ENCODE measurements around the gene HEATR9.

- TF ChIP-seq, protein P1, sequence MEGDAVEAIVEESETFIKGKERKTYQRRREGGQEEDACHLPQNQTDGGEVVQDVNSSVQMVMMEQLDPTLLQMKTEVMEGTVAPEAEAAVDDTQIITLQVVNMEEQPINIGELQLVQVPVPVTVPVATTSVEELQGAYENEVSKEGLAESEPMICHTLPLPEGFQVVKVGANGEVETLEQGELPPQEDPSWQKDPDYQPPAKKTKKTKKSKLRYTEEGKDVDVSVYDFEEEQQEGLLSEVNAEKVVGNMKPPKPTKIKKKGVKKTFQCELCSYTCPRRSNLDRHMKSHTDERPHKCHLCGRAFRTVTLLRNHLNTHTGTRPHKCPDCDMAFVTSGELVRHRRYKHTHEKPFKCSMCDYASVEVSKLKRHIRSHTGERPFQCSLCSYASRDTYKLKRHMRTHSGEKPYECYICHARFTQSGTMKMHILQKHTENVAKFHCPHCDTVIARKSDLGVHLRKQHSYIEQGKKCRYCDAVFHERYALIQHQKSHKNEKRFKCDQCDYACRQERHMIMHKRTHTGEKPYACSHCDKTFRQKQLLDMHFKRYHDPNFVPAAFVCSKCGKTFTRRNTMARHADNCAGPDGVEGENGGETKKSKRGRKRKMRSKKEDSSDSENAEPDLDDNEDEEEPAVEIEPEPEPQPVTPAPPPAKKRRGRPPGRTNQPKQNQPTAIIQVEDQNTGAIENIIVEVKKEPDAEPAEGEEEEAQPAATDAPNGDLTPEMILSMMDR (IDR thresholded peaks at IDR 0.05; ENCODE audit: poor library complexity): no peak
- TF ChIP-seq EZH2 (IDR thresholded peaks at IDR 0.05; ENCODE audit: borderline replicate concordance): no peak
Measured at GRCh38 chr17:35868737-35869136, at the start of gene HEATR9.

Data from hepatocyte (in vitro differentiated cells).